ENCODE results near the gene NDUFA3. TPM values are rescaled to one million over a fixed set of nuclear protein-coding genes. Genes with fewer than 3 reads are reported as not detected.

The NDUFA3 gene
- total and polyA plus RNA-seq, 2 donors (not counting 3 experiments of a cell fraction or from before 2014, with no cell fraction given) = 107 to 119 TPM

DNA sequence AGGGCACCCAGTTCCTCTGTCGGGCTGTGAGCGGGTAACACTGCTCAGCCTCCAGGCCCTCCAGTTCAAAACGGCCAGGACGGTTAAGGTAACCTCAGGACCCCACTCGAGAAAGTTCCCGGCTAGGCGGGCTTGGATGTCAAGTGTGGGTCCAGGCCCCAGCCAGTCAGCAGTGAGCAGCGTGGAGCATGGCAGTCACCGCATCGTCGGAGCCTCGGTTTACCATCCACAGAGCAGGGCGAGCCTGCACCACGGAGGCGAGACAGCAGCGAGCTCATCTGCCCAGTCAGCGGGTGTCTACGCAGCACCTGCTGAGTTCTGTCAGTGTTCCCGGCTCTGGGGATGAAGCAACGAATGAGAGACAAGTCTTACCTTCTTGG lies 27.0 kb downstream of the NDUFA3 start:
- H3K36me3 ChIP-seq (ENCODE audit: control insufficient read depth in 2 of 2, extremely low read depth in 1 of 2, insufficient read depth in 2 of 2, low read length in 2 of 2) = peaks cover 9 to 34% of the 10 kb centered on the region in 2 experiments
- no peak overlapping the region for H3K4me2 ChIP-seq (ENCODE audit: insufficient read depth, low read length)
- no peak overlapping the region for H3K4me3 ChIP-seq (replicated peaks in 1 of 3; ENCODE audit: insufficient read depth in 1 of 3, low read depth in 1 of 3, low read length in 3 of 3)
- DNase-seq (ENCODE audit: low read depth, low spot score) (no peak), FAIRE-seq (no peak)
- intact Hi-C loops (cut with micrococcal nuclease) = no loop called here
- H3K9ac ChIP-seq (replicated peaks; ENCODE audit: extremely low read depth, insufficient read depth, low read length) = no peak overlapping the region
- ChIA-PET POLR2A (interaction anchor here (0.7 kb wide), 1 partner anchor 180 kb away, joined by 3 read pairs; no protein-coding TSS in a partner anchor), CTCF (no interaction called here)
- TF ChIP-seq, protein P1, sequence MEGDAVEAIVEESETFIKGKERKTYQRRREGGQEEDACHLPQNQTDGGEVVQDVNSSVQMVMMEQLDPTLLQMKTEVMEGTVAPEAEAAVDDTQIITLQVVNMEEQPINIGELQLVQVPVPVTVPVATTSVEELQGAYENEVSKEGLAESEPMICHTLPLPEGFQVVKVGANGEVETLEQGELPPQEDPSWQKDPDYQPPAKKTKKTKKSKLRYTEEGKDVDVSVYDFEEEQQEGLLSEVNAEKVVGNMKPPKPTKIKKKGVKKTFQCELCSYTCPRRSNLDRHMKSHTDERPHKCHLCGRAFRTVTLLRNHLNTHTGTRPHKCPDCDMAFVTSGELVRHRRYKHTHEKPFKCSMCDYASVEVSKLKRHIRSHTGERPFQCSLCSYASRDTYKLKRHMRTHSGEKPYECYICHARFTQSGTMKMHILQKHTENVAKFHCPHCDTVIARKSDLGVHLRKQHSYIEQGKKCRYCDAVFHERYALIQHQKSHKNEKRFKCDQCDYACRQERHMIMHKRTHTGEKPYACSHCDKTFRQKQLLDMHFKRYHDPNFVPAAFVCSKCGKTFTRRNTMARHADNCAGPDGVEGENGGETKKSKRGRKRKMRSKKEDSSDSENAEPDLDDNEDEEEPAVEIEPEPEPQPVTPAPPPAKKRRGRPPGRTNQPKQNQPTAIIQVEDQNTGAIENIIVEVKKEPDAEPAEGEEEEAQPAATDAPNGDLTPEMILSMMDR (IDR thresholded peaks at IDR 0.05; ENCODE audit: extremely low read depth in 1 of 2, insufficient read depth in 1 of 2, low read depth in 1 of 2, low read length in 2 of 2) = no peak
- no peak for TF ChIP-seq JUN (IDR thresholded peaks at IDR 0.05; ENCODE audit: borderline replicate concordance, insufficient read depth, insufficient read length, low read depth)
- TF ChIP-seq, protein P2, sequence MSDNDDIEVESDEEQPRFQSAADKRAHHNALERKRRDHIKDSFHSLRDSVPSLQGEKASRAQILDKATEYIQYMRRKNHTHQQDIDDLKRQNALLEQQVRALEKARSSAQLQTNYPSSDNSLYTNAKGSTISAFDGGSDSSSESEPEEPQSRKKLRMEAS (IDR thresholded peaks at IDR 0.05; ENCODE audit: insufficient read depth, insufficient read length) = no peak
- no peaks in the 10 kb centered on the region for H3K9me1 ChIP-seq (replicated peaks; ENCODE audit: control insufficient read depth, extremely low read depth, insufficient read depth, low read length)
- dilution Hi-C loops (cut with MboI; ENCODE audit: extremely low pct_ligation_motif_present, low sequenced_read_pairs) = no loop called here
- no peaks in the 10 kb centered on the region for H3K79me2 ChIP-seq (ENCODE audit: control insufficient read depth, insufficient read depth, low read length)
- no peaks in the 10 kb centered on the region for H4K20me1 ChIP-seq (replicated peaks; ENCODE audit: control insufficient read depth, extremely low read depth, insufficient read depth, low read length)
- H3K27me3 ChIP-seq (ENCODE audit: control insufficient read depth in 2 of 2, insufficient read depth in 2 of 2, low read length in 2 of 2) = no peaks in the 10 kb centered on the region
- no TSS peak for BruUV-seq (replicated peaks)
- H2AFZ ChIP-seq (ENCODE audit: low read depth, low read length) = no peak overlapping the region
- H3K9me3 ChIP-seq (replicated peaks; ENCODE audit: control insufficient read depth, insufficient read depth, low read length) = no peaks in the 10 kb centered on the region
- no peak overlapping the region for H3K27ac ChIP-seq (ENCODE audit: insufficient read depth, low read depth, low read length)
- H3K4me1 ChIP-seq (ENCODE audit: control insufficient read depth, extremely low read depth, insufficient read depth, low read length) = no peaks in the 10 kb centered on the region

DNA sequence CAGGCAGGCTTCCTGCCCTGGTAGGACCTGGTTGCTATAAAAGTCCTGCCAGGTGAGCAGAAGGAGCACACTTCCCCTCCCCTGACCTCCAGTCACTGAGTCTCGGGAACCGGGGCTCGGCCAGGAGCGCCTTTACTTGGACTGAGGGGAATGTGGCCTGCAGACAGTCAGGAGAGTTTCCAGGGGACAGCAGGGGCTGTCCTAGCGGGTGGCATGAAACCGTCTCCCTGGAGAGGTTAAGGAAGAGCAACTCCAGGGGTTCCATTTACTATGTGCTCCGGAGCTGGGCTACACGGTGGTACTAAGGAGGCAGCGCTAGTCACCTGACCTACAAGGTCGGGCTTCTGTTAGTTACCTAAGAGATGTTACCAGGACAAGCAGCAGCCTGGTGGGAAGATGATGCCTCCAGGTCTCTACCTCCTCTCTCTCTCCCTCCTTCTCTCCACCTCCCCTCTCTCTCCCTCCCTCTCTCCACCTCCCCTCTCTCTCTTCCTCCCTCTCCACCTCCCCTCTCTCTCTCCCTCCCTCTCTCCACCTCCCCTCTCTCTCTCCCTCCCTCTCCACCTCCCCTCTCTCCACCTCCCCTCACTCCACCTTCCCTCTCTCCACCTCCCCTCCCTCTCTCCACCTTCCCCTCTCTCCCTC lies 30.8 kb downstream of the NDUFA3 start:
- H3K9ac ChIP-seq (replicated peaks; ENCODE audit: extremely low read depth, insufficient read depth, low read length) = no peak overlapping the region
- H3K36me3 ChIP-seq (ENCODE audit: control insufficient read depth in 2 of 2, extremely low read depth in 1 of 2, insufficient read depth in 2 of 2, low read length in 2 of 2) = peaks cover 6 to 17% of the 10 kb centered on the region in 2 experiments
- BruUV-seq (replicated peaks) = no TSS peak
- no peak for FAIRE-seq
- H3K4me2 ChIP-seq (ENCODE audit: insufficient read depth, low read length) = no peak overlapping the region
- H3K9me1 ChIP-seq (replicated peaks; ENCODE audit: control insufficient read depth, extremely low read depth, insufficient read depth, low read length) = no peaks in the 10 kb centered on the region
- H3K79me2 ChIP-seq (ENCODE audit: control insufficient read depth, insufficient read depth, low read length) = peaks cover 7% of the 10 kb centered on the region
- ChIA-PET POLR2A (no interaction called here), CTCF (no interaction called here)
- no peaks in the 10 kb centered on the region for H3K27me3 ChIP-seq (ENCODE audit: control insufficient read depth in 2 of 2, insufficient read depth in 2 of 2, low read length in 2 of 2)
- DNase-seq (ENCODE audit: low read depth, low spot score) = peak; percentile 56
- TF ChIP-seq POLR2AphosphoS5 (IDR thresholded peaks at IDR 0.05; ENCODE audit: insufficient read depth, low read depth, low read length) (no peak), EZH2 (IDR thresholded peaks at IDR 0.05; ENCODE audit: borderline replicate concordance, low read depth, low read length, severe bottlenecking) (no peak), JUN (IDR thresholded peaks at IDR 0.05; ENCODE audit: borderline replicate concordance, insufficient read depth, insufficient read length, low read depth) (no peak), POLR2A (IDR thresholded peaks at IDR 0.05; ENCODE audit: low read depth, low read length) (peak; percentile 14), MYC (IDR thresholded peaks at IDR 0.05; ENCODE audit: low read depth, low read length) (no peak)
- TF ChIP-seq, protein P1 (IDR thresholded peaks at IDR 0.05; ENCODE audit: extremely low read depth in 1 of 2, insufficient read depth in 1 of 2, low read depth in 1 of 2, low read length in 2 of 2) = no peak
- TF ChIP-seq, protein P2 (IDR thresholded peaks at IDR 0.05; ENCODE audit: insufficient read depth, insufficient read length) = no peak
- H3K4me3 ChIP-seq (replicated peaks in 1 of 3; ENCODE audit: insufficient read depth in 1 of 3, low read depth in 1 of 3, low read length in 3 of 3) = no peak overlapping the region
- H2AFZ ChIP-seq (ENCODE audit: low read depth, low read length) = no peak overlapping the region
- dilution Hi-C loops (cut with MboI; ENCODE audit: extremely low pct_ligation_motif_present, low sequenced_read_pairs) (no loop called here), intact Hi-C loops (cut with micrococcal nuclease) (no loop called here)
- no peaks in the 10 kb centered on the region for H3K9me3 ChIP-seq (replicated peaks; ENCODE audit: control insufficient read depth, insufficient read depth, low read length)
- no peak overlapping the region for H3K27ac ChIP-seq (ENCODE audit: insufficient read depth, low read depth, low read length)
- peaks cover 10% of the 10 kb centered on the region for H3K4me1 ChIP-seq (ENCODE audit: control insufficient read depth, extremely low read depth, insufficient read depth, low read length)
- no peaks in the 10 kb centered on the region for H4K20me1 ChIP-seq (replicated peaks; ENCODE audit: control insufficient read depth, extremely low read depth, insufficient read depth, low read length)

Measured in endothelial cell of umbilical vein (primary cell).